Liver (tissue), 9 donors: ENCODE data around the gene ACOT7. TPM values are rescaled to one million over a fixed set of nuclear protein-coding genes. Genes with fewer than 3 reads are reported as not detected.

Experiments used
- DNase-seq: peaks from one replicate; pipeline ENCODE4 v3.0.0-alpha.2; 2017; ENCODE audit warnings: low spot score
- H3K27ac ChIP-seq, 2 donors: one replicate each; pipeline ENCODE4 v1.7.0; 2013; ENCODE audit warnings: inconsistent platforms in 2 of 2, low read length in 2 of 2, control low read depth in 1 of 2, low read depth in 1 of 2, mild to moderate bottlenecking in 1 of 2
- H3K27me3 ChIP-seq, 4 donors: one replicate each; pipeline versions ENCODE4 v1.6.1 to v1.7.0; 2013; ENCODE audit warnings: low read length in 3 of 4, inconsistent platforms in 1 of 4, mild to moderate bottlenecking in 1 of 4, moderate library complexity in 1 of 4; ENCODE audit not compliant: control insufficient read depth in 4 of 4, insufficient read depth in 4 of 4
- H3K36me3 ChIP-seq, 4 donors: one replicate each; pipeline versions ENCODE4 v1.6.1 to v1.7.0; 2013; ENCODE audit warnings: low read length in 3 of 4, mild to moderate bottlenecking in 3 of 4, low read depth in 1 of 4, moderate library complexity in 1 of 4; ENCODE audit not compliant: control insufficient read depth in 4 of 4, insufficient read depth in 3 of 4
- H3K4me1 ChIP-seq, 4 donors: one replicate each; pipeline versions ENCODE4 v1.6.1 to v1.7.0; 2013; ENCODE audit warnings: low read length in 3 of 4, mild to moderate bottlenecking in 3 of 4, moderate library complexity in 1 of 4; ENCODE audit not compliant: control insufficient read depth in 4 of 4, insufficient read depth in 4 of 4
- H3K4me3 ChIP-seq, 3 donors: one replicate each; pipeline versions ENCODE4 v1.6.1 to v1.7.0; 2013; ENCODE audit warnings: low read length in 3 of 3, control low read depth in 1 of 3, low read depth in 1 of 3, mild to moderate bottlenecking in 1 of 3
- H3K9ac ChIP-seq, 2 donors: one replicate each; pipeline ENCODE4 v1.7.0; 2013; ENCODE audit warnings: low read length in 2 of 2, mild to moderate bottlenecking in 2 of 2, moderate library complexity in 2 of 2, control low read depth in 1 of 2, low read depth in 1 of 2
- H3K9me3 ChIP-seq, 4 donors: one replicate each; pipeline versions ENCODE4 v1.6.1 to v1.7.0; 2013; ENCODE audit warnings: low read length in 3 of 4; ENCODE audit not compliant: control insufficient read depth in 4 of 4
- FOXA2 ChIP-seq: IDR thresholded peaks from 2 replicates; pipeline ENCODE4 v1.6.1; 2016; ENCODE audit warnings: antibody characterized with exemption
- GABPA ChIP-seq, 2 donors: IDR thresholded peaks in 1 of 2; conservative IDR thresholded peaks in 1 of 2; 2 replicates each; pipeline ENCODE4 v1.6.1; 2016; ENCODE audit warnings: antibody characterized with exemption in 2 of 2, mild to moderate bottlenecking in 1 of 2, moderate library complexity in 1 of 2
- HNF4G ChIP-seq: IDR thresholded peaks from 2 replicates; pipeline ENCODE4 v1.6.1; 2016; ENCODE audit warnings: antibody characterized with exemption
- JUND ChIP-seq, 2 donors: IDR thresholded peaks; 2 replicates each; pipeline ENCODE4 v1.6.1; 2016; ENCODE audit warnings: antibody characterized with exemption in 2 of 2
- RXRA ChIP-seq, 2 donors: IDR thresholded peaks; 2 replicates each; pipeline ENCODE4 v1.6.1; 2017 to 2018; ENCODE audit warnings: antibody characterized with exemption in 2 of 2, mild to moderate bottlenecking in 1 of 2
- SP1 ChIP-seq: IDR thresholded peaks from 2 replicates; pipeline ENCODE4 v1.6.1; 2018; ENCODE audit warnings: antibody characterized with exemption, mild to moderate bottlenecking
- TAF1 ChIP-seq: conservative IDR thresholded peaks from 2 replicates; pipeline ENCODE4 v1.6.1; 2016; ENCODE audit warnings: antibody characterized with exemption, mild to moderate bottlenecking
- YY1 ChIP-seq: IDR thresholded peaks from 2 replicates; pipeline ENCODE4 v1.6.1; 2016; ENCODE audit warnings: antibody characterized with exemption, mild to moderate bottlenecking
- WGBS: extraction: QIAGEN DNeasy Blood & Tissue Kit; methylation state at CpG from one replicate; pipeline ENCODE4 v1.1.7; 2013; 5-methylcytosine and 5-hydroxymethylcytosine counted together
- polyA plus RNA-seq, 2 donors: library from polyadenylated mRNA; stranded (reverse) in 1 of 2; unstranded in 1 of 2; fragments of 200-250 nt in 1 of 2; fragments of >200 nt in 1 of 2; fragmentation: Nextera tagmentation in 1 of 2; extraction: Ambion mirVana in 1 of 2; gene quantifications; one replicate each; pipeline versions ENCODE4 v1.2.1 to v1.2.3, GENCODE V29; 2013 to 2015
- total RNA-seq, 2 donors: library from RNA; depleted of rRNA; stranded (reverse); fragments of >200 nt; gene quantifications; one replicate each; pipeline ENCODE4 v1.2.3, GENCODE V29; 2014
- TF ChIP-seq, protein P1 (sequence below): IDR thresholded peaks from 2 replicates; pipeline ENCODE4 v1.6.1; 2016; ENCODE audit warnings: antibody characterized with exemption
- TF ChIP-seq, protein P2 (sequence below): IDR thresholded peaks from 2 replicates; pipeline ENCODE4 v1.6.1; 2016; ENCODE audit warnings: antibody characterized with exemption
- TF ChIP-seq, protein P3 (sequence below): IDR thresholded peaks from 2 replicates; pipeline ENCODE4 v1.6.1; 2016; ENCODE audit warnings: antibody characterized with exemption
- TF ChIP-seq, protein P4 (sequence below): fragments of 150-350 bp; IDR thresholded peaks from 2 replicates; pipeline ENCODE4 v1.5.1; 2017; ENCODE audit warnings: improper control_type of control experiment, low read depth, low read length; ENCODE audit not compliant: missing input control
- TF ChIP-seq, protein P5 (sequence below): IDR thresholded peaks from 2 replicates; pipeline ENCODE4 v1.6.1; 2016; ENCODE audit warnings: antibody characterized with exemption, mild to moderate bottlenecking
- donor health status: healthy.
- donor health status: healthy.
- donor health status: healthy.
- donor health status: healthy.
- donor health status: healthy.

ACOT7 gene
- total and polyA plus RNA-seq, 4 donors, result 8.7 to 14.4 (median 10.4) TPM

DNA sequence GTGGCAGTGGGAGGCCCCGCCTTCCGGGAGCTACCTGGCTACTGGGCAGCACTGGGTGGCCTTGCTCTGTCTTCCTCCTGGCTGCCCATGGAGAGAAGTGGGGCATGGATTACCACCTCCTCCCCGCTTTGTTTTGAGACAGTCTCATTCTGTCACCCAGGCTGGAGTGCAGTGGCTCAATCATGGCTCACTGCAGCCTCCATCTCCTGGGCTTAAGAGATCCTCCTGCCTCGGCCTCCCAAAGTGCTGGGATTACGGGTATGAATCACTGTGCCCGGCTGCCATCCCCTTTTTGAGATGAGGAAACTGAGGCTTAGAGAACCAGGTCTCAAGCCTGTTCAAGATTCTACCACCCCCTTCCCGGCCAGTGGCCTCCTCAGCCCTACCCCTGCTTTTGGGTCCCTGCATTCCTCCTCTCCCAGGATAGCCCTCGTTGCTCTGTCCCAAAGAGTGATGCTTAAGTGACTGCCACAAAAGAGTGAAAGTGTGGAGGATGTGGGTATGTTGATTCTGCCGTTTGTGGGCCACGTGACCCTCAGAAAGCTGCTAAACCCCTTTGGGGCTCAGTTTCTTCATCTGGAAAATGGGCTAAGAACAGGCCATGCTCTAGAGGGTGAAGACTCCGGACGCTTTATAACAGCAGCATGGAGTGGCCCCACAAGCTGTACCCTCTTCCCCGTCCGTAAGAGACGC is 141.7 kb downstream of the ACOT7 start:
- peaks cover 0 to 18% (median 6%) of the 10 kb centered on the region in 4 donors for H3K4me1 ChIP-seq

DNA sequence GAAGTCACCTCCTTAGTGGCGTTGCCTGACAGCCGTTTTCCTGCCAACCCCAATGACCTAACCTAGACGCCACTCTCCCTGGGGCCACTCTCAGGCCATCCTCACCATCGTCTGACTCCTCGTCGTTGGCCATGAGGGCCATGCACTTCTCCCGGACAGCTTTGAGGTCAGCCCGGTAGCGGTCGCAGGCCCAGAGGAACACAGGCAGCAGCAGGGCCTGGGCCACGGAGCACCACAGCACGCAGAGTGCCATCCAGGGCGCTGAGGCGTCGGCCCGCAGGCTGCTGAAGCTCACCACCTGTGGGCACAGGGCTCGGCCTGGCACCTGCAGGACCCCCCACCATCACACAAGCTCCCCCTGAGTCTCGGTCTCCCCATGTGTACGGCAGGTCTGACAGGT is 142.3 kb downstream of the ACOT7 start:
- no peaks in the 10 kb centered on the region for H3K36me3 ChIP-seq
- TF ChIP-seq FOXA2, result no peak
- TF ChIP-seq RXRA (IDR thresholded peaks at IDR 0.05), result no peak
- TF ChIP-seq SP1, result no peak
- TF ChIP-seq JUND (IDR thresholded peaks at IDR 0.05), result no peak
- no peak for TF ChIP-seq YY1
- TF ChIP-seq, protein P1, sequence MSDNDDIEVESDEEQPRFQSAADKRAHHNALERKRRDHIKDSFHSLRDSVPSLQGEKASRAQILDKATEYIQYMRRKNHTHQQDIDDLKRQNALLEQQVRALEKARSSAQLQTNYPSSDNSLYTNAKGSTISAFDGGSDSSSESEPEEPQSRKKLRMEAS, result no peak
- TF ChIP-seq, protein P2, sequence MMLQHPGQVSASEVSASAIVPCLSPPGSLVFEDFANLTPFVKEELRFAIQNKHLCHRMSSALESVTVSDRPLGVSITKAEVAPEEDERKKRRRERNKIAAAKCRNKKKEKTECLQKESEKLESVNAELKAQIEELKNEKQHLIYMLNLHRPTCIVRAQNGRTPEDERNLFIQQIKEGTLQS, result no peak
- TF ChIP-seq, protein P3, sequence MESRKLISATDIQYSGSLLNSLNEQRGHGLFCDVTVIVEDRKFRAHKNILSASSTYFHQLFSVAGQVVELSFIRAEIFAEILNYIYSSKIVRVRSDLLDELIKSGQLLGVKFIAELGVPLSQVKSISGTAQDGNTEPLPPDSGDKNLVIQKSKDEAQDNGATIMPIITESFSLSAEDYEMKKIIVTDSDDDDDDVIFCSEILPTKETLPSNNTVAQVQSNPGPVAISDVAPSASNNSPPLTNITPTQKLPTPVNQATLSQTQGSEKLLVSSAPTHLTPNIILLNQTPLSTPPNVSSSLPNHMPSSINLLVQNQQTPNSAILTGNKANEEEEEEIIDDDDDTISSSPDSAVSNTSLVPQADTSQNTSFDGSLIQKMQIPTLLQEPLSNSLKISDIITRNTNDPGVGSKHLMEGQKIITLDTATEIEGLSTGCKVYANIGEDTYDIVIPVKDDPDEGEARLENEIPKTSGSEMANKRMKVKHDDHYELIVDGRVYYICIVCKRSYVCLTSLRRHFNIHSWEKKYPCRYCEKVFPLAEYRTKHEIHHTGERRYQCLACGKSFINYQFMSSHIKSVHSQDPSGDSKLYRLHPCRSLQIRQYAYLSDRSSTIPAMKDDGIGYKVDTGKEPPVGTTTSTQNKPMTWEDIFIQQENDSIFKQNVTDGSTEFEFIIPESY, result no peak
- no peaks in the 10 kb centered on the region for H3K9me3 ChIP-seq
- no peak overlapping the region for H3K4me3 ChIP-seq
- peaks cover 0 to 6% (median 2%) of the 10 kb centered on the region in 4 donors for H3K27me3 ChIP-seq
- DNase-seq, result no peak
- 92% methylated on average over 19 of the region's 19 CpGs for WGBS
- H3K4me1 ChIP-seq, result peaks cover 0 to 23% (median 8%) of the 10 kb centered on the region in 4 donors
- no peak overlapping the region for H3K9ac ChIP-seq
- no peak overlapping the region for H3K27ac ChIP-seq

More for the DNA sequence above, 141.7 kb downstream of the ACOT7 start:
- Histone ChIP-seq H3K4me3 (no peak overlapping the region), H3K9me3 (no peaks in the 10 kb centered on the region), H3K27ac (no peak overlapping the region), H3K36me3 (no peaks in the 10 kb centered on the region), H3K27me3 (peaks cover 0 to 5% (median 2%) of the 10 kb centered on the region in 4 donors), H3K9ac (no peak overlapping the region)
- no peak for DNase-seq
- 81% methylated on average over 15 of the region's 15 CpGs for WGBS
- TF ChIP-seq, protein P4, sequence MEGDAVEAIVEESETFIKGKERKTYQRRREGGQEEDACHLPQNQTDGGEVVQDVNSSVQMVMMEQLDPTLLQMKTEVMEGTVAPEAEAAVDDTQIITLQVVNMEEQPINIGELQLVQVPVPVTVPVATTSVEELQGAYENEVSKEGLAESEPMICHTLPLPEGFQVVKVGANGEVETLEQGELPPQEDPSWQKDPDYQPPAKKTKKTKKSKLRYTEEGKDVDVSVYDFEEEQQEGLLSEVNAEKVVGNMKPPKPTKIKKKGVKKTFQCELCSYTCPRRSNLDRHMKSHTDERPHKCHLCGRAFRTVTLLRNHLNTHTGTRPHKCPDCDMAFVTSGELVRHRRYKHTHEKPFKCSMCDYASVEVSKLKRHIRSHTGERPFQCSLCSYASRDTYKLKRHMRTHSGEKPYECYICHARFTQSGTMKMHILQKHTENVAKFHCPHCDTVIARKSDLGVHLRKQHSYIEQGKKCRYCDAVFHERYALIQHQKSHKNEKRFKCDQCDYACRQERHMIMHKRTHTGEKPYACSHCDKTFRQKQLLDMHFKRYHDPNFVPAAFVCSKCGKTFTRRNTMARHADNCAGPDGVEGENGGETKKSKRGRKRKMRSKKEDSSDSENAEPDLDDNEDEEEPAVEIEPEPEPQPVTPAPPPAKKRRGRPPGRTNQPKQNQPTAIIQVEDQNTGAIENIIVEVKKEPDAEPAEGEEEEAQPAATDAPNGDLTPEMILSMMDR, result no peak

DNA sequence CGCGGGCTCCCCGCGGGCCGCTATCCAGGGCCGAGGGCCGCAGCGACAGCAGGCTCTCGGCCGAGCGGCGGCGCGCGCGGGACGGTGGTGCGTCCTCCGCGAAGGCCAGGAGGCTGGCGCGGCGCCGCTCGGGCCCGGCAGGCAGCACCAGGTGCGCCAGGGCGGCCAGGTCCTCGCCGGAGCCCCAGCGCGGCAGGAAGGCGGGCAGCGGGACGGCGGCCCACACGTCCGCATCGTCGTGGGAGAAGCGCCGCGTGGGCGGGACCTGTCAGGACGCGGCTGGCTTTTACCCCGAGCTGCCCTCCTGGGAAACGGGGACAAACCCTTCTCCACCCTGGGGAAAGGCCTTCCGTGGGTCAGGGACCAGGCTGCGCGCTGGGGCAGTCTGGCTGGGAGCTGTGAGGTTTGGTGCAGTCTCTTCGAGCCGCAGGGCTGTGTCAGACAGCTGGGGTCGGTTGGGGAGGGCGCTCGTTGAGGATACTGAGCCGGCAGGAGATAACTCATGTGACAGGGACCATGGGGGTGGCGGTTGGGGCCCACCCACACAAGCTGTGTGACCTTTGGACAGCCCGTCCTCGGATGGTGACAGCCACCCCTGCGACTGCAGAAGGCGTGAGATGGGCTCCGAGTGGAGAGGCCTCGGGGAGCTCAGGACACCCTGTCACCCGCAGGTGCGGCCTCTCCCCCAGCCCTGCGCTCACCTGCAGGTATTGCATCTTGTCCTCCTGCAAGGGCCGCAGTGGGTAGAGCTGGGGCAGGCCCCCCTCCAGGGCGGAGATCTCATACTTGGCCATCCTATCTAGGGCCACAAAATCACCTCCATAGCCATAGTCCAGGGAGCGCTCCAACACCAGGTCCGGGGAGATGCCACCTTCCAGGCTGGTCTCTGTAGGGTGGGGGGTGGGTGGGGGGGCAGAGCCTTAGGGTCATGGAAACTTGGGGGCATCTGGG is 143.6 kb downstream of the ACOT7 start:
- H3K9me3 ChIP-seq, result no peaks in the 10 kb centered on the region
- no peak overlapping the region for H3K9ac ChIP-seq
- H3K27me3 ChIP-seq, result peaks cover 0 to 9% (median 2%) of the 10 kb centered on the region in 4 donors
- no peak overlapping the region for H3K27ac ChIP-seq
- H3K36me3 ChIP-seq, result no peaks in the 10 kb centered on the region
- DNase-seq, result no peak
- 13% methylated on average over 71 of the region's 71 CpGs for WGBS
- peak overlapping the region in 1 of 3 donors; percentile 4 for H3K4me3 ChIP-seq
- peaks cover 0 to 31% (median 12%) of the 10 kb centered on the region in 4 donors for H3K4me1 ChIP-seq
- TF ChIP-seq GABPA (IDR thresholded peaks at IDR 0.05 in 1 of 2, conservative IDR thresholded peaks at IDR 0.05 in 1 of 2) (no peak), HNF4G (no peak), TAF1 (no peak)
- TF ChIP-seq, protein P1, result no peak
- TF ChIP-seq, protein P4, result no peak
- TF ChIP-seq, protein P5, sequence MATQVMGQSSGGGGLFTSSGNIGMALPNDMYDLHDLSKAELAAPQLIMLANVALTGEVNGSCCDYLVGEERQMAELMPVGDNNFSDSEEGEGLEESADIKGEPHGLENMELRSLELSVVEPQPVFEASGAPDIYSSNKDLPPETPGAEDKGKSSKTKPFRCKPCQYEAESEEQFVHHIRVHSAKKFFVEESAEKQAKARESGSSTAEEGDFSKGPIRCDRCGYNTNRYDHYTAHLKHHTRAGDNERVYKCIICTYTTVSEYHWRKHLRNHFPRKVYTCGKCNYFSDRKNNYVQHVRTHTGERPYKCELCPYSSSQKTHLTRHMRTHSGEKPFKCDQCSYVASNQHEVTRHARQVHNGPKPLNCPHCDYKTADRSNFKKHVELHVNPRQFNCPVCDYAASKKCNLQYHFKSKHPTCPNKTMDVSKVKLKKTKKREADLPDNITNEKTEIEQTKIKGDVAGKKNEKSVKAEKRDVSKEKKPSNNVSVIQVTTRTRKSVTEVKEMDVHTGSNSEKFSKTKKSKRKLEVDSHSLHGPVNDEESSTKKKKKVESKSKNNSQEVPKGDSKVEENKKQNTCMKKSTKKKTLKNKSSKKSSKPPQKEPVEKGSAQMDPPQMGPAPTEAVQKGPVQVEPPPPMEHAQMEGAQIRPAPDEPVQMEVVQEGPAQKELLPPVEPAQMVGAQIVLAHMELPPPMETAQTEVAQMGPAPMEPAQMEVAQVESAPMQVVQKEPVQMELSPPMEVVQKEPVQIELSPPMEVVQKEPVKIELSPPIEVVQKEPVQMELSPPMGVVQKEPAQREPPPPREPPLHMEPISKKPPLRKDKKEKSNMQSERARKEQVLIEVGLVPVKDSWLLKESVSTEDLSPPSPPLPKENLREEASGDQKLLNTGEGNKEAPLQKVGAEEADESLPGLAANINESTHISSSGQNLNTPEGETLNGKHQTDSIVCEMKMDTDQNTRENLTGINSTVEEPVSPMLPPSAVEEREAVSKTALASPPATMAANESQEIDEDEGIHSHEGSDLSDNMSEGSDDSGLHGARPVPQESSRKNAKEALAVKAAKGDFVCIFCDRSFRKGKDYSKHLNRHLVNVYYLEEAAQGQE, result no peak
